GM12874 (cell line): ENCODE results near the gene ORMDL2.

Source experiments
- TF ChIP-seq, protein P1 (sequence below): IDR thresholded peaks from 2 replicates; pipeline ENCODE4 v1.5.1; 2011; ENCODE audit warnings: low read depth, mild to moderate bottlenecking, control low read depth, low read length, moderate library complexity; ENCODE audit not compliant: insufficient read depth

Gene ORMDL2

DNA sequence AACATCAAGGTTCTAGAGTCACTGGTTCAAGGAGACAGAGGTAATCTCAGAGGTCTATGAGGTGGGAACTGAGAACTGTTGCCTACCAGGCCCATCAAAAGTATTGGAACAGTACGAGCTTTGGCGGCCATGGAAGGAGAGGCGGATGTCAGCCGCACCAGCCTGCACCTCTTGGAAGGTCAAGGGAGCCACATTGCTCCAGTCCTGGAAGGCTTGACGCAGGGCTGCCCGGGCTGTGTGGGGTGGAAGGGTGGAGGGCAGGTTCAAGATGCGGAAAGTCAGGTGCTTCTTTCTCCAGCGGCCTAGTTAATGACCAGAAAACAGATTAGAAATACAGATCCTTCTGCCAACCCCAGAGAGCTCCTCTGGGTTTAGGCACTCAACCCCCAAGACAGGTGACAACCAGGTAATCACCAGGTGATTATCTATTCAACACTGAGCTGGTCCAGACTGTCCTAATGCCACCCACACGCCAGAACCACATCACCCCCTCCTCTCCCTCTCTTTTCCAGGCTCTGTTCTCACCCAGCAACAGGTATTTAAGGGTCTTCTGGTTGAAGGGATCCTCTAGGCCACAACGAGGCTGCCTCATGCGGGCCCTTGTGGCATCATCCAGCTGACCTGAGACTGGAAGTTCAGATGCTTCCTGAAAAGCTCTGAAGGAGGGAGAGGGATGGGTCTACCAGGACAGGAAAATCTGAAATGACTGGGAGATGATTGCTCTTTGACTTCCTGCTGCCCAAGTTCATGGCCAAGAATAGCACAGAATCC lies 22.9 kb downstream of the ORMDL2 start:
- TF ChIP-seq, protein P1, sequence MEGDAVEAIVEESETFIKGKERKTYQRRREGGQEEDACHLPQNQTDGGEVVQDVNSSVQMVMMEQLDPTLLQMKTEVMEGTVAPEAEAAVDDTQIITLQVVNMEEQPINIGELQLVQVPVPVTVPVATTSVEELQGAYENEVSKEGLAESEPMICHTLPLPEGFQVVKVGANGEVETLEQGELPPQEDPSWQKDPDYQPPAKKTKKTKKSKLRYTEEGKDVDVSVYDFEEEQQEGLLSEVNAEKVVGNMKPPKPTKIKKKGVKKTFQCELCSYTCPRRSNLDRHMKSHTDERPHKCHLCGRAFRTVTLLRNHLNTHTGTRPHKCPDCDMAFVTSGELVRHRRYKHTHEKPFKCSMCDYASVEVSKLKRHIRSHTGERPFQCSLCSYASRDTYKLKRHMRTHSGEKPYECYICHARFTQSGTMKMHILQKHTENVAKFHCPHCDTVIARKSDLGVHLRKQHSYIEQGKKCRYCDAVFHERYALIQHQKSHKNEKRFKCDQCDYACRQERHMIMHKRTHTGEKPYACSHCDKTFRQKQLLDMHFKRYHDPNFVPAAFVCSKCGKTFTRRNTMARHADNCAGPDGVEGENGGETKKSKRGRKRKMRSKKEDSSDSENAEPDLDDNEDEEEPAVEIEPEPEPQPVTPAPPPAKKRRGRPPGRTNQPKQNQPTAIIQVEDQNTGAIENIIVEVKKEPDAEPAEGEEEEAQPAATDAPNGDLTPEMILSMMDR = no peak

DNA sequence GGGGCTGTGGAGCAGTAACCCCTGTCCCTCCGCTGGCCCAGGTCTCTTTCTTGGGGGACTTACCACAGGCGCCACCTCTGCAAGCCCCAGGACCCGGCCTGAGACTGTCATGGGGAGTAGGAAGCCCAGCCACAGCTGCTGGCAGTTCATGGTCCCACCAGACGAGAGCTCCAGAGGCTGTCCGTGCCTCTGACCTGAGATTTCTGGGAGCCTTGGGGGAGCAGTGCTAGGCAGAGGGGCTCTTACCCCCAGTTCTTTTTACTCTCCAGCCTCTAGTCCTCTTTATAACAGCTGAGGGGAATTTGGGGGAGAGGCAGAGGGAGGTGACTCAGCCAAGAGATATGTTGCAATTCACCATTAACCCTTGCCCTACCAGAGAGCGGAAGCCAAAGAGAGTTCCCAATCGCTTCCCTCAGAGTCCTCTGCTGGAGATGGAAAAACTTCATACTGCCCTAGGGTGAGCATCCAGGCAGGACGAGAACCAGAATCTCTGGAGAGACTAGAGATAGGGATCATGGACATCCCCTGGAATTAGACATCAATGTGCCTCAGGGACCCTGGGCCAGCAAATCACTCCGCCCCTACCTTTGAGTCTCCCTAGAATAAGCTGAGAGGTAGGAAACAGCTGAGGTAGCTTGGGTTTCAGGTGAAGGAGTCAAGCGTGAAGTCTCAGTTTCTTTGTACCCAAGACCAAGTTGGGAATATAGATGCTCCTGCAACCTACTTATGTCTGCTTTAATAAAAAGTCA lies 25.0 kb downstream of the ORMDL2 start, which contains the start of gene MMP19:
Gene MMP19 (minus strand): TSS at position 256 of the 749 bp plus-strand sequence. CDS start 106 bp downstream, at position 150.
- TF ChIP-seq, protein P1 = no peak

DNA sequence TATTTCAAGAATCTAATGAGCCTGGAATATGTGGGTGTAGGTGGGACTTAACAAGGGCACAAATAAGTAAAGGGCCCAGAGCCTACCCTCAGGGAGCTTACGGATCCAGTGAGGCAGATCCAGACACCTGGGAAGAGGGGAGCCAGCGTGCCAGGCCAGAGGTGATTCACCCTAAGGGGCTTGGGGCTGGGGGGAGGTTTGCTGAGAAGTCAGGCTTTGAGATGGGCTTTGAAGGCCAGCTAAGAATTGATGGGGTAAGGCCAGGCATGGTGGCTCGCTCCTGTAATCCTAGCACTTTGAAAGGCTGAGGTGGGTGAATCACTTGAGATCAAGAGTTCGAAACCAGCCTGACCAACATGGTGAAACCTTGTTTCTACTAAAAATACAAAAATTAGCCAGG lies 25.6 kb downstream of the ORMDL2 start:
- TF ChIP-seq, protein P1 = no peak

DNA sequence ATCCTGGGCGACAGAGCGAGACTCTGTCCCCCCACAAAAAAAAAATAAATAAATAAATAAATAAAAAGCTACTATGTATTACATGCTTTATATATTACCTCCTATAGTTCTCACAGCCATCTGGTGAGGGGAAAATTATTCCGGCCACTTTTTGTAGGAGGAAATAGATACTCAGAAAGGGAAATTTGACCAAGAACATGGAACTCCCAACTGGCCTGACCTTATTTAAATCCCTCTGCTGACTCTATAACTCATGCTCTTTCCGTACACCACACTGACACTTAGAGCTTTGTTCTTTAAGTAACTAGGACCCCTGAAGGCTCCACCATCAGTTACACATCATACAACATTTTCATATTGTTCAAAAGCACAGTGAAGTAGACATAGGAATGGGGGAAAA lies 27.1 kb downstream of the ORMDL2 start:
- TF ChIP-seq, protein P1 = no peak

DNA sequence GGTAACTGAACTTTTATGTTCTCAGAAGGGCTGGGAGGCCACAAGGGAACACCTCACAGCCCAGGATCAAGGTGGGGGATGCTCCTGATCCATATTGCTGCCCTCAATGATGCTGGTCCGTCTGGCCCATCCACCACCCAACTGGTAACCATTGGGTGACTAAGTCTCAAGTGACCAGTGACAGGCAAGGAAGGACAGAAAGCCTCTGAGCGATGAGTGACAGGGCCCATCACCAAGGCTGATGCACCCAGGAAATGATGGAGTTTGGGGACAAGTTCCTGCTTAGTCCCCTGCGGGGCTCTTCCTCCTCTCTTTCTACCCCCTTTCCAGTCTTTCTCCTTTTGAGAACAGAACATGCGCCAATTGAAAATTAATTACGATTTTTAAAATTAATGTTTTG lies 27.5 kb downstream of the ORMDL2 start:
- TF ChIP-seq, protein P1 = no peak

DNA sequence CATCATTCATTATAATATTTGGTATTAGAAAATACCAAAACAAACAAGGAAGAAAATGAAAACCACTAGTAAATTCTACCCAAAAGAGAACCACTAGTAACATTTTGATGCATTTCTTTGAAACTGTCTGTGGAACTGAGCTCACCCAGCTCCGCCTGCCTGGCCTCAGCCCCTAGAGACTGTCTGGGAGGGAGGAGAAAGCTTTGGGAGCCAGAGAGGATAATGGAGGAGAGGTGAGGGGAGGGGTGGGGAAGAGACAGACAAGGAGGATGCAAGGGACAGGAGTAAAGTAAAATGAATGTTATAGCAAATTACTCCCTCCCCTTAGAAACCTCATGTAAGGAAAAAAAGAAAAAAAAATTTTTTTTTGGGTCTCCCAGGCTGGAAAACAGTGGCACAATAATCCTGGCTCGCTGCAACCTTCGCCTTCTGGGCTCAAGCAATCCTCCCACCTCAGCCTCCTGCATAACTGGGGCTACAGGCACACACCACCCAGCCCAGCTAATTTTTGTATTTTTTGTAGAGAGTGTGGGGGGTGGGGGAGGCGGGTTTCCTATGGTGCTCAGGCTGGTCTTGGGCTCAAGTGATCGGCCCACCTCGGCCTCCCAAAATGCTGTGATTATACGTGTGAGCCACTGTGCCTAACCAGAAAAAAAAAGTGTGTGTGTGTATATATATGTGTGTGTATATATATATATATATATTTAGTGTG lies 28.1 kb downstream of the ORMDL2 start:
- TF ChIP-seq, protein P1 = no peak

DNA sequence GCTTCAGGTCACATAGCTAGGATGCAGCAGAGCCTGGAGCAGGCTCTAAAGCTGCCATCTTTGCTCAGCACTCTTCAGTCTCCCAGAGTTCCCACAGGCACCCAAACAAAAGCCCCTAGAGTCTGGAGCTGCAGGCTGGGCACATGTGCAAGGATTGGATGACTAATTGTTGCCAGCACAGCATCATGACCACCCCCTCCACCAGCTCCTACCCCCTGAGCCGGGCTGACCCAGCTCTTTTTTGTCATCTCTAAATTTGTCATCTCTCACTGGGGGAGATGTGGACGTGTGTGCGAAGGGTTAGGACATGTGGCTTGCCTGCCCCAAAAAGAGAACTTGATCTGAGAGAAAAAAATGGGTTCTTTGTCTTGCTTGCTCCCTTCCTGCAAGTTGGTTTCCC lies 29.2 kb downstream of the ORMDL2 start:
- TF ChIP-seq, protein P1 = no peak
